ENCODE data around the gene MAP3K4.

Gene MAP3K4

DNA sequence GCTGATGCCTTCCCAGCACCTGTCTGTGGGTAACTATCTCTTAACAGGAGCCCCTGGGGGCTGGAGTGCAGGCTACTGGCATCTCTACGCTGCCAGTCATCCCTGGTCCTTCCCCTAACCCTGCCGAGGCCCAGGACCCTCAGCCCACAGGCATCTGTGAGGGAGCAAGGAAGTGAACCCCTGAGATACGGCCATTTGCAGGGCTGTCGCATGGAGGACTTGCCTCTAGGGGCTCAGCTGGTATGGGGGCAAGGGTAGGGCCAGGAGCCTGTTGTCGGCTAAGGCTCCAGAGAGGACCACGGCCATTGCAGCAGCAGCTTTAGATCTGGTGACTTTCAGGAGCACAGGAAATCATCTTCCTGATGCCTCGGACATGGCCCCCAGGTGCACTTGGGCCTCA is 49.7 kb downstream of the MAP3K4 start:
- DNase-seq: no peak

DNA sequence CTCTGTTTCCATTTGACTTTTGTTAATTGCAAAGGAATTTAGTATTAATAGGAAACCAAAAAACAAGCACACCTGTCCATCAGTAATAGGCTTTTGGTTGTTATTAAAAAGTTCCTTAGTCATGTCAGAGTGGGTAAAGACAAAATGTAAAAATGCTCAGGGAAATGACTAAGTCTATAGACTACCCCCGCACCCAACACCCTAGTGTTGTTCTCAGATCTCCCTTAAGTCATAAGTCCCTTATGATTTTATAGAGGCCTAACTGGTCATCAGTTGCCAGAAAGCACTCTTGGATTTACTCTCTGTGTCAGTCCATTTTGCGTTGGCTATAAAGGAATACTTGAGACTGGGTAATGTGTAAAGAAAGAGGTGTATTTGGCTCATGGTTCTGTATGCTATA is 52.8 kb downstream of the MAP3K4 start:
- DNase-seq: no peak

DNA sequence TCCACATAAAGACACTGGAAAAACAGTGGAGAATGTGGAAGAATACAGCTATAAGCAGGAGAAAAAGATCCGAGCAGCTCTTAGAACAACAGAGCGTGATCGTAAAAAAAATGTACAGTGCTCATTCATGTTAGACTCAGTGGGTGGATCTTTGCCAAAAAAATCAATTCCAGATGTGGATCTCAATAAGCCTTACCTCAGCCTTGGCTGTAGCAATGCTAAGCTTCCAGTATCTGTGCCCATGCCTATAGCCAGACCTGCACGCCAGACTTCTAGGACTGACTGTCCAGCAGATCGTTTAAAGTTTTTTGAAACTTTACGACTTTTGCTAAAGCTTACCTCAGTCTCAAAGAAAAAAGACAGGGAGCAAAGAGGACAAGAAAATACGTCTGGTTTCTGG is 57.1 kb downstream of the MAP3K4 start:
- DNase-seq: no peak

DNA sequence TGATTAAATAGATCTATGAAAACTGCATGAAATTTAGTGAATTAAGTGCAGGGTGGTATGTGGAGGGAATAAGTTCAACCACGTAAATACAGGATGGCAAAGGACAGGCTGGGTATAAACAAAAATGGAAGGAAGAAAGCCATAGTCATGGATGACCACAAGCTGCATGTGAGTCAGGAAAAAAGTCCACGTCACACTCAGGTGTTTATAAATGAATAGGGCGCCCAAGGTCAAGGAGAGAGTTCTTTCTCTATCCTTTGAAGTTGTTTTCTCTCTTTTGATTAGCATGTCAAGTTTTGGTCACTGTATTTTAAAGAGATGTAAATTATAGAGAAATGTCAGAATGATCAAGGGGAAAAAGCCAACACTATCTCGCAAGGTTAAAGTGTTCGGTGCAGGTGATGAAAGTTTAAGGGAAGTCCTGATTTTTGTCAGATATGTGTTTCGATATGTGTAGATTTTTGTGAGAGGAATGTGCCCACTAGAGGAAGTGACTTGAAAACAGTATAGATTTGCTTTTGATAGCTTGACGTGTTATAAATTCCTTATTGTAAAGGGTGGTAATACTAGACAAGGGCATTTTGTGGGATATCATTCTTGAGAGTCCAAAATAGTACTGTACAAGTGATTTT is 58.7 kb downstream of the MAP3K4 start:
- DNase-seq: no peak

DNA sequence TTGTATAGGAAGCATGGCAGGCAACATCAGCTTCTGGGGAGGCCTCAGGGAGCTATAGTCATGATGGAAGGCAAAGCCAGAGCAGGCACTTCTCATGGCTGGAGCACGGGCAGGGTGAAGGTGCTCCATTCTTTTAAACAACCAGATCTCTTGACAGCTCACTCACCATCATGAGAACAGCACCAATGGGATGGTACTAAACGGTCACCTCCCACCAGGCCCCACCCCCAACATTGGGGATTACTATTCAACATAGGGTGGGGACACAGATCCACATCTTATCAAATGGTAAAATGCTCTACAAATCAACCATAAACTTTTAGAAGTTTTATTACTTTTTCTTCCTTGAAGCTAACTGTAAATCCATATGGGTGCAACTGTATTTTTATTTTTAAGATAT is 61.5 kb downstream of the MAP3K4 start:
- no peak for DNase-seq

DNA sequence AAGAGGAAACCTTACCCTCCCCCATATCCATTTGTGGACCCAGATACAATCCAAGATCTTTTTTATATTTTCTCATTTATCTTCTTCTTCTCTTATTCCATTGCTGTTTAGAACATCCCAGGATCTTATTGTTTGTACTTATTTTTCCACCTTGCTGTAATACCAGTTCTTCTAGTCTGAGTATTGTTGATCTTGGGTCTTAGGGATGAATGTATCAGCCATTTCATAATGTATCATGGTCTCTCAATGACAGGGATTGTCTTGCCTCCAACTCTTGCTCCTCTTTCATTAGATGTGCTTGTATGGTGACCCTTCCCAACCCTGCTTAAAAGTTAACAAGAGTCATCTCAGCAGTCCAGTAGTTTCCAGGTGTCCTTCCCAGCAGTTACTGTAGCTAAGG is 63.3 kb downstream of the MAP3K4 start:
- DNase-seq: no peak

DNA sequence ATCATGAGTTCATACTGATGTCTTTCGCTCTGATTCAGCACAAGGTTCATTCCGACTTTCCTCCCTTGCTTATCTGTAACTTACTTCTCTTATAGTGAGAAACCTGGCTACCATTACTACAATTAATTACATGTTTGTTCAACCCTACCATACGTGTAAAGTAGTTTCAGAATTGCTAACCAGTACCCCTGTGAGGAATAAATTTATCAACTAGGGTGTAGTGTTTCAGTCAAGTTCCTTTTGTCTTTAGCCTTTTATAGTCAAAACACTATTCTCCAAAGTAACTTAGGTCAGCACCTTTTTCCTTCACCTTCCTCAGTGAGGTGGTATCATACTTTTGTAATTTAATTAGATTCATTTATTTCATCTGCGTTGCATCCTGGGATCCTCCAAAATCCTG is 64.9 kb downstream of the MAP3K4 start:
- DNase-seq: no peak

DNA sequence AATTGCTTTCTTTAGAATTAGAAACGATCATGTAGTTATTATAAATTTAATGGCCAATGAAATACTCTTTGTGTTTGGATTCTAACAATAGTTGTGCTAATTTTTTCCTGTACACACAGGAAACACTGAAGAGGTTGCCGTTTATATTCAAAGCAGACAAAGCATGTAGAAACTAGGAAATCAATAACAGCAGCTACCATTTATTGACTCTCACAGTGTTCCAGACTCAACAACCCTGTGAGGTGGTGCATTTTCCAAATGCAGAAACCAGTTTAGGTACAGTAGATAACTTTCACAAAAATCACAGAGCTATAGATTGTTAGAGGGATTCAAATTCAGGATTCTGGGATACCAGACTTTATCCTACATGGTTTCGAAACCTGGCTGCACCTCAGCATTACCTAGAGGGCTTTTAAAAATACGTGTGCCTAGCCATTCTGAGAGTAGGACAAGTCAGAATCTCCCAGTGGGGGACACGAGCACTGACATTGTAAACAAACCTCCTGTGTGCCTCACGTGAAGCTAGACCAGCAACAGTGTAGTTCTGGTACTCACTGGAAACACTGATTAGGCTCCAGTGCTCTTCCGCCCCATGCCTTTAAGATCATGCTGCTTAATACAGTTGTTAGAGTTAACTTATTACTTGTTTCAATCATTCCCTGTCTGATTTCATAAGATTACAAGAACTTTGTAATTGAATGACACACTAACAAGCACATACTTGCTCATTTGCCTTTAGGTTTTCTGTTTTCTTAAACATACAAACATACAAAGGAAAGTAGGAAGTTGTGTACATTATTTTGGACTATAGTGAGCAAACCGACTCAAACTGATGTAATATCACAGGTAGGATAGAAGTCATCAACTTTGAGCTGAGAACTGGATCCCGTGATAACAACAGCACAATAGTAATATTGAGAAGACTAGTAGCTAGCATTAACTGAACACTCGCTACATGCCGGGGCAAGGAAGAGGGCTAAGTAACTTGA is 65.8 kb downstream of the MAP3K4 start:
- DNase-seq: no peak

DNA sequence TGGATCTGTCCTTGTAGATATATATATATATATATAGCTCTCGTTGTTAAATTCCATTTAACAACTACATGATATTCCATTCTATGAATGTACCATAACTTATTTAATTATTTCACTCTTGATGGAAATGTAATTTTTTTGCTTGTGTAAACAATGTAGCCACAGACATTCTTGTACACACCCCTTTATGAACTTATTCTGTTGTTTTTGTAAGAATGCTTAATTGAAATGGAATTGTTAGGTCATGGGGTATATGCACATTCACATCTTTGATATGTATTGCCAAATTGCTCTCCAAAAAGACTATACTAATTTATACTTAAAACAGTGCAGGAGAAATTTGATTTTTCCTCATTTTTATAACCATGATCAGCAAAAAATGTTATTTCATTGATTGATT is 67.2 kb downstream of the MAP3K4 start:
- DNase-seq: no peak

DNA sequence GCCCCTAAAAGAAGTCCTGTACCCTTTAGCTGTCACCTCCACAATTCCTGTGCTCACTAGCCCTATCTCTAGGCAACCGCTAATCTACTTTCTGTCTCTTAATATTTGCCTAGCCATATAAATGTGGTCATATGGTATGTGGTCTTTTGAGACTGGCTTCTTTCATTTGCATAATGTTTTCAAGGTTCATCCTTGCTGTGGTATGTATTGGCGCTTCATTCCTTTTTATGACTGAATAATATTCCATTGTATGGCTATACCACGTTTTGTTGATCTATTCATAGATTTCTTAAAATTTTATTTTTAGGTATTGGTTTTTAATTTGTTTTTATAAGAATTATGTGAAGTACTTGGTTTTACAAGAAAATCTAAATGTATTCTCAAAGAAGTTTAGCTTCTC is 70.0 kb downstream of the MAP3K4 start:
- DNase-seq: no peak

DNA sequence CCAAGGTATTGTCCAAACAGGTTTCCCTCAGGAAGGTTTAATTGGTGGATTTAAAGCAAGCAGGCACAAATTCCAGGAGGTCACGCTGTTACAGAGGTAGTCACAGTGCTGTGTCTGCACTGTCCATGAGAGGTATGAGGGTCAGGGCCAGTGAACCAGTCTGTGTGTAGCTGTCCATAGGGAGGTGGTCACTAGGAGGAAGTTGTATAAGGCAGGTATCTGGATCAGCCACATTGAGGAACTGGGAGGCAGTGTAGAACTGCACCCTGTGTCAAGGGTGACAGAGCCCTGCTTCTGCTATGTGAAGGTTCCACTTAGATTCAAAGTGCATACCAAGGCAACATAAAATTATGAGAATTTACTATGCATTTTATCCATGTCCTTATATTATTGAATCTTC is 73.3 kb downstream of the MAP3K4 start:
- DNase-seq: no peak

DNA sequence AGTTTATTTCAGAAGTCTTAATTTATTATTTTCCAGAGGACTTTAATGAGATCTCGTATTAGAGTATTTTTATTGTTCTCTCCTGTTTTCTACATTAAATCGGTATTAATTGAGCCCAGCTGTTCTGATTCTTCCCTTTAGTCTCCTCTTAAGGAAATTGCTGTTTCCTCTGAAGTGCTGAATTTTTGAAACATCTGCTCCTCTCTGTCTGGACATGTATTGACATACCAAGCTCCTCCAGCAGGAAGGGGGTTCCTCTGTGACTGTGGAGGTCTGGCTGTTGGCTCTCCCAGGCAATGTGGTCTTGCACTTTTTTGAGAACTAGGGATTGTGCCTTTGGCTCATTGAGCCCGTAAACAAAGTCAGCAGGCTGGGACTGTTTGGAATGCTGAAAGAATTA is 74.9 kb downstream of the MAP3K4 start:
- no peak for DNase-seq

DNA sequence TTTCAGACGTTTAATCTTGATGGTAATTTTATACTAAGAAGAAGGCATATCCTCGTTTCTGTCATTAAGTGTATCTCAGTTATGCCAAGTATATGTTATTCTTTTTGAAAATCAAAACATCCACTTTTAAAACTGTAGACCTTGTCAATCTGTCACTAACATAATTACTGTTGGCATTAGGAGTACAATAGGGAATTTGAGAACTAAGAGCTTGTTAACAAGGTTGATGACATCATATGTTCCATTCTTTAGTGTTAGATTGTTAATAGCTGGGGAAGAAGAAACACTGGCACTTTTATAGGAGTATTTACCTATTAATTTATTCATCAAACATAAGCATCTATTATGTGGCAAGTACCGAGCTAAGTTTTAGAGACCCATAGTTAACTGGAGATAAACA is 76.2 kb downstream of the MAP3K4 start:
- DNase-seq: no peak

DNA sequence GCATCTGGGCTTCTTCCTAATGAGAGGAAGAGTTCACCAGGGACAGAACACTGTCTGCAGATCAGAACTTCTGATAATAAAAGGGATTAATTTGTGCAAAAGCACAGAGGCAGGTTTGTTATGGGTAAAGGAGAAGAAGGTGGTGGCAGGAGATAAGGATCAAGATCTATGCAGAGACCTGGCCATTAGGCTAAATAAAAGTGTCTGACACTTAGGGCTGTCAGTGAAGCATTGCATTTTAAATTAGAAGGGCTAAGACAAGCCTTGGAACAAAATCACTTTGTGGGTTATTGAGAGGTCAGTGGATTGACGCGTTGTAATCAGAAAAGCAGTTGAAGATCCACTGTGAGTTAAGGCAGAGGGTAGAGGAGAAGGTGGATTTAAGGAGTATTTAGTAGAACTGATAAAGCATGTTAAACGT is 76.8 kb downstream of the MAP3K4 start:
- no peak for DNase-seq

DNA sequence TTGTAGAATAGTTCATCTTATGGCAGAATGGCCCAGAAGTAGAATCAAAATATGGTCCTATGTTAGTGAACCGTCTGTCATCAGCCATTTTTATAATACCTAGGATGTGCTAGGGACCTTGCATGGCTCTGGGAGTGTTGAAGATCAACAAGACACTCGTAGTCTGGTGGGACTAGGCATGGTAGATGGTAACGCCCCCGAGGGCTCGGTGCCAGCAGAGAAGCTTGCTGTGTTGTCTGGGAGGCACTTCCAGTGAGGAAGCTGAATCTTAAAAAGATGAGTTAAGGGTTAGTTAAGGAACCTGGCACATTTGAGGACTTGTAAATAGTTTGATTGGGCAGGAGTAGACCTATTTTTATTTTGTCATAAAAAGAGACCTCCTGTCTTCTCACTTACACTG is 82.4 kb downstream of the MAP3K4 start:
- DNase-seq: no peak

DNA sequence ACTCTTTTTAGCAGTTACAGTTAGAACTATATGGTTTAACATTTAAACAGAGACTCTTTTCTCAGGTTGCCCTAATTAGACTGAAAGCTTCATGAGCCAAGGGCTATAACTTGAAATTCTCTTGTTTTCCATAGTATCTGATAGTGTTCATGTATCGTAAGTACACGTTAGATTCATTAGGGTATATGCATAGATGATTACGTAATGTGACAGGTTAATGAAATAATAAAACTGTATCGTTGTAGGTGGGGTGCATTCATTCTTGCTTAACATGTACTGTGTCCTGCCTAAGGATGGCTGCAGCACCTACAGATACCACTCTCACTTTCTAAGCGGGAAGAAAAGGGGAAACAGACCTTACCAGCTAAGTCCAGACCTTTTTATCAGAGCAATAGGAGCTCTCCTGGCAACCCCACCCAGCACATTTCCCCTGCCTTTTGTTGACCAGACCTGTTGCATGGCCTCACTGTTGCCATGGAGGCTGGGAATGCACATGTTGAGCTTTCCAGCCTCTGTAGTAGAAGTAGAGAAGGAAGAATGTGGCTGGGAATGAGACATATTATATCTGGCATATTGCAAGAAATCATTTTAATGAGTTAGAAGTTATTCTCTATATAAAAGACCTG is 83.0 kb downstream of the MAP3K4 start:
- no peak for DNase-seq

DNA sequence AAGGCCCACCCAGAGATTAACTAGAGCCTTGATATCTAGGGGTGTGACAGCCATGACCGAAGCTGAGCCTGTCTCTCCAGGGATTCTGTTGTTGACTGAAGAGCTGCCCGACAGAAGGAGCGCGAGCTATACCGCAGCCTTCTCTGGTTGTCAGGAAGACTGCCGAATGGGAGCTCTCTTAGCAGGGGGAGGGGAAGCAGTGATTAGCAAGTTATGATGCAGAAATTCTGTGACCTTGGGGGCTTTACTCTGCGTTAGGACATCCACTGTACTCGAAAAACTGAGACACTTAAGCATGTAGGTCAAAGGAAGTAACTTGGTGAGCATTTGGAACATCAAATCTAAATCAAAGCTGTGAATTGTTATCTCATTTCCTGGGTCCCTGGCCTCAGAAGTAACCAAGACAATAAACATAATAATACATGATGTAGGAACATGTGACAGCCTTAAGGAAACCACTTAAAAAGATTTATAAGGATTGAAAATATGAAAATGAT is 84.7 kb downstream of the MAP3K4 start:
- DNase-seq: peak; percentile 48

DNA sequence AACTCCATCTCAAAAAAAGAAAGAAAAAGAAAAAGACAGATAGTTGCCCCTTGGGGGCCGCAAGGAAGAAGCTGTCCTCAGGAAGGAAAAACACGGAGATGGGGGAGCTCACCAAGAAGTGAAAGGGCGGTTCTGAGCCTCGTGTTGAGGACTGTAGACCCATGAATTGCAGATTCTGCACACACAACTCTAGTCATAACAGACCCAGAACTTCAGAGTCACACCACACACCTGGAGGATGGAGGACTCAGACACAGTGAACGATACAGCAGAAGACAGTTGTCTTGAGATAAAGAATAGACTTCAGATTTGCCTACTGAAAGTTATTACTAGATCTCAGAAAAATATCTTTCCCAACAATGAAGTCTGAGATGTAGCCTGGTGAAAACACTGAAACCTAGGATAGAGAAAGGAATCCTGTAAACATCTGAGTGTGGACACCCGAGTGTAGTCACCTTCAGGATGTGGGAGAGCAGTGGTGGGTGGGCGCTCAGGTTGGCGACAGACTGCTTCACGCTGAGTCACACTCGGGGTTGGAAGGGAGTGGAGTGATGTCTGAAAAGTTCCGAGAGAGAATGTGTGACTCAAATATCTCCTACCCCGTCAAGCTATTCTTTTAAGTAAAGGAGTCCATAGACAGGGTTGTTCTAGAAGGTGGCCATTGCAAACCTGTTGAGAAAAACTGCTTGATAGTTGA is 88.1 kb downstream of the MAP3K4 start:
- peak; percentile 17 for DNase-seq

DNA sequence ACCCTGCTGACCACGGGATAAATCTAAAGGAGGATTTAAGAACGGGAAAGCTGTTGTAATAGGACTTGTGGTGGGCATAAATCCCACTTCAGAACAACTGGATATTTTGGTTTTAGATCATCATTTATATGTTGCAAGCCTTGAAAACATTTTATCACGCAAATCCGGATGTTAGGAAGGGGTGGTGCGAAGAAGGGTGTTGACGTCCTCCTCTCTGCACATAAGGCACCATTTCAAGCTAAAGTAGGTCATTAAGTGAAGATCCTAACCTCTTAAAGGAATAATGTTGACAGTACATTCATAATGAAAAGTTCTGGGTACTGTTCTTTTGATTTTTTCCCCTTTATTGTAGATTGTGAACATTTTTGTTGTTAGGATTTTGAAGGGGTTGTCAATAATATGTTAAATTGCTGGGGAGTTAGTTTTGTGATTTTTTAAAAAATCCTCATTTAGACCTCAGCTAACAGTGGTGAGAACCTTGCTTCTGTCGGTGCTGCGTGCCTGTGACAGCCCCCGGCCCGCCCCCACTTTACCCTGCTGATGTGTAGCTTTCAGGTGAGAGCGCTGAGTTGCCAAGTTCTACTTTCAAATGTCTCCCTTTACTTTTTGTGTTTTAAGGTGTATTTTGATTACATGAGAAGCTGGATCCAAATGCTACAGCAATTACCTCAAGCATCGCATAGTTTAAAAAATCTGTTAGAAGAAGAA is 88.8 kb downstream of the MAP3K4 start:
- DNase-seq: no peak

DNA sequence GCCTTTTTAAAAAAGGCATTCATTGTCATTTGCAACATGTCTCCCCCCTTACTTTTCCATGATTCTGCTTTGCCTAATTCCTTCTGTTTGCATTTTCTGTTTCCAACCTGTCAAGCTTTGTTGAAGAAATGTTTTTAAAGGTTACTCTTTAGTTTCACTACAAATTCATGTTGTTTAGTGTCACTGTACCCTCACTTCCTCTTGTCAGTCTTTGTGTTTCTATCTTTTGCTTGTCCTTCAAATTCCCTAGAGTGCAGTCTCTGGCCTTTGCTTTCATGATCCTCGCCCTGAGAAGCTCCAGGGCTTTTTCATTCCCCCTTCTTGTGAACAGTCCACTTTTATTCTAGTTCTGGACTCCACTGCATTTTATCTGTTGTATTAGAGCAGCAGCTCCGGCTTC is 90.6 kb downstream of the MAP3K4 start:
- DNase-seq: no peak

DNA sequence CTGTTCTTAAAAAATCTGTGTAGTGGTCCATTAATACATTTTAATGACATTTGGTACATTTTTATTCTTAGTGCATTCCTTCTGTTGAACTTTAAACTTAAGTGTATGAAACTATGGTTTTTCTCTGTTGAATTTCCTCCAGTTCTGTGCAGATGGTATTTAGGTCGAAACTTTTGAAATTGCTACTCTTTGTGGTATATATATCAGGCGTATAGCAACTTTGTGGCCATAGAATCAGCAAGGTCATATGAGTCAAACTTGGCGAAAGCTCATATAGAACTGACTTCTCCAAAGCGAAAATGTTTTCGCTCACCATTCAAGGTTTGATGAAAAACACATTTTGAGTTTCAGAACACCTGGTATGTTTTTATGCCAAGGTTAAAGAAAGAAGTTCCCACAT is 93.7 kb downstream of the MAP3K4 start:
- no peak for DNase-seq

DNA sequence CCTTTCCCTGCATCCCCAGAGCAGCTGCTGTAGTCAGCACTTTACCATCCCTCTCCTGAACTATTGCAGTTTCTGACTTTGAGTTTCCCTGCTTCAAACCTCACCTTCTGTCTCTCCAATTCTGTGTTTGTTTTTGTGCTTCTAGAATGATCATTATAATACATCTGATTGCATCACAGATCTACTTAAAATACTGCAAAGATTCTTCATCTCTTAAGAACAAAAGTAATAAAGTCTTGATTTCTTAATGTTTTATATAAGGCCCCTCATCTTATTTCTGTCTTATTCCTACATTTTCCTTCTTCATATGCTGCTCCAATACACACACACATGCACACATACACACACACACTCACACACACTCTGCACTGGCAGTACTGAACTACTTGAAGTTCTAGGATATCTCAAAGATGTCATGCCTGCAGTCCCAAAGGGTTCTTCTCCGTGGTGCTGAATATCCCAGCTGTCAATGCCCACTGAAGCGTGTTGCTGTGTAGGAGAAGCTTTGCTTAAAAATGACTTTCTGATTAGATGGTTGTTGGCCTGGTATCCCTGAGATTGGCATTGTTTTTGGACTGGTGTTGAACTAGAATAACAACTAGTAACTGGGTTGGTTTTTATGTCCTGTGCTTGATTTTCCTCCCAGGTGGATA is 97.2 kb downstream of the MAP3K4 start:
- DNase-seq: no peak

All from CD4-positive, alpha-beta T cell treated with Interferon gamma for 1 hour (primary cell).